Keratinocyte (primary cell): Measurements from ENCODE around the gene MRPL40. TPM values are rescaled to one million over a fixed set of nuclear protein-coding genes. Genes with fewer than 3 reads are reported as not detected.

Experiments used
- DNase-seq: peaks from one replicate; pipeline ENCODE4 v3.0.0-alpha.2; 2011; ENCODE audit warnings: low read depth, missing footprints, low spot score
- FAIRE-seq: peaks from 2 replicates; lab custom pipeline; 2011; peaks lifted over from hg19 to GRCh38; lab: Jason Lieb, UNC
- H2AFZ ChIP-seq: 2 replicates; pipeline ENCODE4 v1.6.0; 2012; ENCODE audit warnings: low read length, control low read depth, inconsistent platforms; ENCODE audit not compliant: control insufficient read depth
- H3K27ac ChIP-seq: 2 replicates; pipeline ENCODE4 v1.5.1; 2011; ENCODE audit warnings: low read length; ENCODE audit not compliant: control insufficient read depth, insufficient read depth
- H3K27me3 ChIP-seq: 3 replicates; pipeline ENCODE4 v1.6.0; 2011; ENCODE audit warnings: low read length; ENCODE audit not compliant: control insufficient read depth, insufficient read depth; ENCODE audit errors: extremely low read depth
- H3K36me3 ChIP-seq, 2 experiments: 2 replicates in 1 of 2; 3 replicates in 1 of 2; pipeline ENCODE4 v1.5.1; 2011; ENCODE audit warnings: low read length in 2 of 2, mild to moderate bottlenecking in 1 of 2; ENCODE audit not compliant: control insufficient read depth in 2 of 2, insufficient read depth in 2 of 2; ENCODE audit errors: extremely low read depth in 1 of 2
- H3K4me1 ChIP-seq: 3 replicates; pipeline ENCODE4 v1.5.1; 2011; ENCODE audit warnings: low read length; ENCODE audit not compliant: control insufficient read depth, insufficient read depth; ENCODE audit errors: extremely low read depth
- H3K4me2 ChIP-seq: 3 replicates; pipeline ENCODE4 v1.6.0; 2011; ENCODE audit warnings: low read depth, low read length; ENCODE audit not compliant: control insufficient read depth, insufficient read depth; ENCODE audit errors: extremely low read depth
- H3K4me3 ChIP-seq, 3 experiments: fragments of 200-600 bp in 1 of 3; sonication (generic) in 1 of 3; 2 replicates in 2 of 3; 3 replicates in 1 of 3; pipeline ENCODE4 v1.5.1; 2011 to 2016; ENCODE audit warnings: low read length in 3 of 3, mild to moderate bottlenecking in 3 of 3, control low read depth in 2 of 3, inconsistent platforms in 1 of 3, low read depth in 1 of 3, mixed read lengths in 1 of 3, mixed run types in 1 of 3, moderate library complexity in 1 of 3; ENCODE audit not compliant: control insufficient read depth in 2 of 3, insufficient read depth in 2 of 3; ENCODE audit errors: extremely low read depth in 1 of 3
- H3K79me2 ChIP-seq: 2 replicates; pipeline ENCODE4 v1.6.0; 2012; ENCODE audit warnings: low read length; ENCODE audit not compliant: control insufficient read depth, insufficient read depth
- H3K9ac ChIP-seq: 3 replicates; pipeline ENCODE4 v1.6.0; 2011; ENCODE audit warnings: low read length; ENCODE audit not compliant: control insufficient read depth, insufficient read depth; ENCODE audit errors: extremely low read depth
- H3K9me1 ChIP-seq: 3 replicates; pipeline ENCODE4 v1.6.0; 2011; ENCODE audit warnings: low read length; ENCODE audit not compliant: control insufficient read depth, insufficient read depth; ENCODE audit errors: extremely low read depth
- H3K9me3 ChIP-seq: 2 replicates; pipeline ENCODE4 v1.5.1; 2012; ENCODE audit warnings: low read depth, low read length; ENCODE audit not compliant: control insufficient read depth
- H4K20me1 ChIP-seq: 3 replicates; pipeline ENCODE4 v1.6.0; 2011; ENCODE audit warnings: low read length; ENCODE audit not compliant: control insufficient read depth, insufficient read depth; ENCODE audit errors: extremely low read depth
- CTCF ChIP-seq, 3 experiments: IDR thresholded peaks in 1 of 3; conservative IDR thresholded peaks in 1 of 3; optimal IDR thresholded peaks in 1 of 3; 2 replicates in 2 of 3; 3 replicates in 1 of 3; pipeline versions ENCODE3 to v1.5.1; 2011; ENCODE audit warnings: low read length in 3 of 3, mild to moderate bottlenecking in 3 of 3, moderate library complexity in 2 of 3, control low read depth in 1 of 3, inconsistent platforms in 1 of 3; ENCODE audit not compliant: insufficient read depth in 2 of 3; ENCODE audit errors: extremely low read depth in 1 of 3
- EZH2 ChIP-seq: IDR thresholded peaks from one replicate; pipeline ENCODE4 v1.6.1; 2012; ENCODE audit warnings: inconsistent platforms, mild to moderate bottlenecking, low read length, moderate library complexity
- dilution Hi-C: fragments of 300-500 bp; cut with MboI; formaldehyde crosslinking; loops from one replicate; pipeline ENCODE4 v1.7.0; 2020; ENCODE audit warnings: low sequenced_read_pairs; ENCODE audit not compliant: extremely low pct_ligation_motif_present
- polyA plus RNA-seq, 5 experiments: library from polyadenylated mRNA; depleted of rRNA in 3 of 5; stranded (reverse) in 3 of 5; stranded (forward) in 1 of 5; unstranded in 1 of 5; fragments of >200 nt; gene quantifications; 1 replicate in 1 of 5; 2 replicates in 3 of 5; 3 replicates in 1 of 5; pipeline versions ENCODE4 v1.2.1 to v1.2.3, GENCODE V29; 2011 to 2012; ENCODE audit warnings: missing spikeins in 2 of 5, low read depth in 1 of 5, low replicate concordance in 1 of 5

MRPL40 gene
- polyA plus RNA-seq, 1 donor (not counting 4 experiments of a cell fraction or from before 2014, with no cell fraction given) = 46.3 TPM

- FAIRE-seq (no peak), DNase-seq (no peak)
- Histone ChIP-seq H3K4me1 (no peaks in the 10 kb centered on the region), H3K9me3 (no peaks in the 10 kb centered on the region), H3K36me3 (peaks cover 50 to 51% of the 10 kb centered on the region in 2 experiments), H2AFZ (no peak overlapping the region), H4K20me1 (no peaks in the 10 kb centered on the region), H3K4me2 (no peak overlapping the region), H3K79me2 (no peaks in the 10 kb centered on the region), H3K9me1 (no peaks in the 10 kb centered on the region), H3K4me3 (no peak overlapping the region), H3K27me3 (no peaks in the 10 kb centered on the region), H3K27ac (no peak overlapping the region), H3K9ac (no peak overlapping the region)
- dilution Hi-C loops = loop anchor here (10.0 kb wide), 1 partner anchor 60 kb away; the partner anchor contains the start of gene CLDN5
- TF ChIP-seq EZH2 (no peak), CTCF (optimal IDR thresholded peaks at IDR 0.05 in 1 of 3, IDR thresholded peaks at IDR 0.05 in 1 of 3, conservative IDR thresholded peaks at IDR 0.05 in 1 of 3; ENCODE audit: extremely low read depth in 1 of 3, insufficient read depth in 2 of 3, low read length in 3 of 3) (no peak)
Measured at GRCh38 chr22:19464975-19465374, 32.6 kb downstream of the MRPL40 start.

- TF ChIP-seq CTCF (optimal IDR thresholded peaks at IDR 0.05 in 1 of 3, IDR thresholded peaks at IDR 0.05 in 1 of 3, conservative IDR thresholded peaks at IDR 0.05 in 1 of 3; ENCODE audit: extremely low read depth in 1 of 3, insufficient read depth in 2 of 3, low read length in 3 of 3) (no peak), EZH2 (no peak)
- H3K79me2 ChIP-seq = peaks cover 2% of the 10 kb centered on the region
- no peaks in the 10 kb centered on the region for H3K9me1 ChIP-seq
- H3K27me3 ChIP-seq = no peaks in the 10 kb centered on the region
- H3K4me1 ChIP-seq = no peaks in the 10 kb centered on the region
- dilution Hi-C loops = loop anchor here (10.0 kb wide), 1 partner anchor 59 kb away; the partner anchor contains the start of gene CLDN5
- H3K4me2 ChIP-seq = no peak overlapping the region
- no peak overlapping the region for H3K4me3 ChIP-seq
- H3K9me3 ChIP-seq = no peaks in the 10 kb centered on the region
- DNase-seq (no peak), FAIRE-seq (no peak)
- H3K9ac ChIP-seq = no peak overlapping the region
- no peak overlapping the region for H2AFZ ChIP-seq
- H3K36me3 ChIP-seq = peaks cover 54 to 56% of the 10 kb centered on the region in 2 experiments
- no peaks in the 10 kb centered on the region for H4K20me1 ChIP-seq
- no peak overlapping the region for H3K27ac ChIP-seq
Measured at GRCh38 chr22:19466126-19466716, 33.9 kb downstream of the MRPL40 start.
